HepG2 (cell line): Measurements from ENCODE around the gene GSDME. TPM values are rescaled to one million over a fixed set of nuclear protein-coding genes. Genes with fewer than 3 reads are reported as not detected.

ENCODE experiments used
- ATAC-seq: fragments of 200-7000 bp; cut with Tn5 transposase; 3 replicates; pipeline ENCODE4 v1.9.1; 2020; ENCODE audit warnings: mild to moderate bottlenecking, moderate library complexity
- BruUV-seq: library from RNA; stranded (reverse); fragments of 400-500 nt; replicated peaks from 2 replicates; lab custom pipeline; 2021; lab: Mats Ljungman, UMichigan
- CTCF ChIA-PET: fragments of 300-600 bp; formaldehyde crosslinking; extraction: SDS; loops from one replicate; lab custom pipeline; 2021; ENCODE audit warnings: low total read pairs, inconsistent platforms, low intra/inter-chr PET ratio; lab: Yijun Ruan, JAX
- POLR2A ChIA-PET: fragments of 350-600 bp; sonication (Branson Sonifier 250); formaldehyde crosslinking; loops from one replicate; lab custom pipeline; 2020; ENCODE audit warnings: antibody characterized with exemption, inconsistent platforms; lab: Yijun Ruan, JAX
- DNase-seq: peaks from one replicate; pipeline ENCODE4 v3.0.0-alpha.2; 2015; ENCODE audit warnings: low spot score
- FAIRE-seq: peaks from 3 replicates; lab custom pipeline; 2011; peaks lifted over from hg19 to GRCh38; lab: Jason Lieb, UNC
- H2AFZ ChIP-seq: one replicate; pipeline ENCODE4 v1.6.1; 2011; ENCODE audit warnings: low read length, inconsistent platforms
- H3K27ac ChIP-seq: fragments of 300-600 bp; 3 replicates; pipeline ENCODE4 v1.8.0; 2011; ENCODE audit warnings: mixed run types, mild to moderate bottlenecking, mixed read lengths, low read length, inconsistent platforms; ENCODE audit not compliant: insufficient read depth; ENCODE audit errors: extremely low read length
- H3K27me3 ChIP-seq, 2 experiments: fragments of 200-600 bp in 1 of 2; 2 replicates in 1 of 2; 3 replicates in 1 of 2; pipeline versions ENCODE4 v1.6.0 to v1.8.0; 2011; ENCODE audit warnings: low read length in 2 of 2, mild to moderate bottlenecking in 2 of 2, moderate library complexity in 2 of 2, inconsistent platforms in 1 of 2; ENCODE audit not compliant: insufficient read depth in 2 of 2, control insufficient read depth in 1 of 2
- H3K36me3 ChIP-seq, 2 experiments: fragments of 200-600 bp in 1 of 2; replicated peaks in 1 of 2; 2 replicates in 1 of 2; 3 replicates in 1 of 2; pipeline versions ENCODE4 v1.5.1 to v1.8.0; 2011; ENCODE audit warnings: low read length in 2 of 2, inconsistent platforms in 1 of 2; ENCODE audit not compliant: insufficient read depth in 2 of 2, control insufficient read depth in 1 of 2
- H3K4me1 ChIP-seq: 2 replicates; pipeline ENCODE4 v1.5.1; 2012; ENCODE audit warnings: low read length, inconsistent platforms; ENCODE audit not compliant: insufficient read depth
- H3K4me2 ChIP-seq: 2 replicates; pipeline ENCODE4 v1.6.0; 2011; ENCODE audit warnings: low read depth, low read length, inconsistent platforms
- H3K4me3 ChIP-seq, 3 experiments: fragments of 200-600 bp in 1 of 3; sonication (generic), shearing (Covaris generic) in 1 of 3; replicated peaks in 1 of 3; 2 replicates each; pipeline ENCODE4 v1.5.1; 2011 to 2016; ENCODE audit warnings: low read length in 3 of 3, inconsistent platforms in 2 of 3, low read depth in 2 of 3, mild to moderate bottlenecking in 2 of 3, control low read depth in 1 of 3, mixed read lengths in 1 of 3; ENCODE audit not compliant: insufficient read depth in 1 of 3
- H3K79me2 ChIP-seq: one replicate; pipeline ENCODE4 v1.6.1; 2011; ENCODE audit warnings: low read length, inconsistent platforms; ENCODE audit not compliant: insufficient read depth
- H3K9ac ChIP-seq: 2 replicates; pipeline ENCODE4 v1.6.0; 2011; ENCODE audit warnings: mild to moderate bottlenecking, low read depth, low read length, inconsistent platforms; ENCODE audit not compliant: insufficient read depth
- H3K9me3 ChIP-seq: 2 replicates; pipeline ENCODE4 v1.5.1; 2012; ENCODE audit warnings: mild to moderate bottlenecking, low read length
- H4K20me1 ChIP-seq: 2 replicates; pipeline ENCODE4 v1.6.0; 2011; ENCODE audit warnings: inconsistent platforms, mild to moderate bottlenecking, low read length, moderate library complexity; ENCODE audit not compliant: insufficient read depth
- ATF6 ChIP-seq: sonication (generic); formaldehyde crosslinking; conservative IDR thresholded peaks from 2 replicates; pipeline ENCODE4 v1.4.0; 2020; ENCODE audit warnings: missing genetic modification reagents
- ETV5 ChIP-seq: IDR thresholded peaks from 2 replicates; pipeline ENCODE4 v1.6.1; 2018; ENCODE audit warnings: missing biosample characterization, missing genetic modification reagents, inconsistent platforms, borderline replicate concordance
- KLF12 ChIP-seq: sonication (generic); formaldehyde crosslinking; IDR thresholded peaks from 2 replicates; pipeline ENCODE4 v1.4.0; 2020; ENCODE audit warnings: missing genetic modification reagents, borderline replicate concordance
- MED8 ChIP-seq: sonication (generic); formaldehyde crosslinking; IDR thresholded peaks from 2 replicates; pipeline ENCODE4 v1.8.1; 2023; ENCODE audit warnings: mild to moderate bottlenecking, missing genetic modification reagents; ENCODE audit not compliant: insufficient replicate concordance
- PRPF4 ChIP-seq: fragments of 200-400 bp; formaldehyde crosslinking; IDR thresholded peaks from 2 replicates; pipeline ENCODE4 v1.6.1; 2016; ENCODE audit warnings: low read length, low read depth; ENCODE audit not compliant: poor library complexity, severe bottlenecking
- SSRP1 ChIP-seq: IDR thresholded peaks from 2 replicates; pipeline ENCODE4 v1.6.1; 2016; ENCODE audit warnings: control low read depth
- ZNF790 ChIP-seq: sonication (generic); formaldehyde crosslinking; IDR thresholded peaks from 2 replicates; pipeline ENCODE4 v1.8.0; 2022; ENCODE audit warnings: missing genetic modification reagents, mild to moderate bottlenecking, borderline replicate concordance
- ZNF841 ChIP-seq: sonication (generic); formaldehyde crosslinking; IDR thresholded peaks from 2 replicates; pipeline ENCODE4 v1.8.1; 2023; ENCODE audit warnings: missing genetic modification reagents, borderline replicate concordance
- WGBS: methylation state at CpG from one replicate; pipeline ENCODE4 v1.1.6; 2017; ENCODE audit warnings: low lambda C conversion rate; 5-methylcytosine and 5-hydroxymethylcytosine counted together
- in situ Hi-C: cut with HindIII; loops from 2 replicates; pipeline ENCODE4 v1.10.0; 2017; ENCODE audit warnings: low pct_unique_long_range_greater_than_20kb; ENCODE audit not compliant: extremely low pct_ligation_motif_present
- intact Hi-C: fragments of 100-400 bp; cut with micrococcal nuclease; formaldehyde crosslinking; loops from one replicate; pipeline ENCODE4 v1.10.0; 2022; ENCODE audit not compliant: unreplicated experiment
- polyA plus RNA-seq, 8 experiments: library from polyadenylated mRNA; depleted of rRNA in 3 of 8; stranded (reverse) in 7 of 8; unstranded in 1 of 8; fragments of >200 nt; fragmentation: Illumina TruSeq in 4 of 8; extraction: Trizol in 4 of 8; gene quantifications; 2 replicates each; pipeline versions ENCODE4 v1.2.1 to v1.2.3, GENCODE V29; 2011 to 2016; ENCODE audit warnings: low read depth in 4 of 8, missing spikeins in 1 of 8, mixed read lengths in 1 of 8; ENCODE audit not compliant: insufficient read depth in 1 of 8
- total RNA-seq, 5 experiments: library from RNA; depleted of rRNA; stranded (reverse); fragments of >200 nt; fragmentation: Illumina TruSeq; extraction: Trizol; gene quantifications; 2 replicates each; pipeline ENCODE4 v1.2.3, GENCODE V29; 2016; ENCODE audit warnings: low read depth in 1 of 5
- TF ChIP-seq, protein P1 (sequence below), 2 experiments: sonication (generic) in 1 of 2; formaldehyde crosslinking in 1 of 2; IDR thresholded peaks; 2 replicates each; pipeline versions ENCODE4 v1.6.1 to v1.9.0; 2014 to 2022; ENCODE audit warnings: antibody characterized with exemption in 1 of 2, borderline replicate concordance in 1 of 2, inconsistent platforms in 1 of 2, low read depth in 1 of 2, missing genetic modification reagents in 1 of 2

Gene GSDME
- total and polyA plus RNA-seq, 2 of the 13 experiments (the other 11 are each of a cell fraction or from before 2014, with no cell fraction given) = 19.2 to 28.2 TPM

- ChIA-PET POLR2A (no interaction called here), CTCF (no interaction called here)
- ATAC-seq (no peak), FAIRE-seq (no peak), DNase-seq (no peak)
- TF ChIP-seq MED8 (CRISPR knock-in tag) (no peak), ETV5 (CRISPR knock-in tag) (no peak), KLF12 (CRISPR knock-in tag) (no peak), SSRP1 (no peak), ZNF841 (CRISPR knock-in tag) (no peak), ATF6 (no peak), PRPF4 (no peak), ZNF790 (CRISPR knock-in tag) (no peak)
- TF ChIP-seq, protein P1, sequence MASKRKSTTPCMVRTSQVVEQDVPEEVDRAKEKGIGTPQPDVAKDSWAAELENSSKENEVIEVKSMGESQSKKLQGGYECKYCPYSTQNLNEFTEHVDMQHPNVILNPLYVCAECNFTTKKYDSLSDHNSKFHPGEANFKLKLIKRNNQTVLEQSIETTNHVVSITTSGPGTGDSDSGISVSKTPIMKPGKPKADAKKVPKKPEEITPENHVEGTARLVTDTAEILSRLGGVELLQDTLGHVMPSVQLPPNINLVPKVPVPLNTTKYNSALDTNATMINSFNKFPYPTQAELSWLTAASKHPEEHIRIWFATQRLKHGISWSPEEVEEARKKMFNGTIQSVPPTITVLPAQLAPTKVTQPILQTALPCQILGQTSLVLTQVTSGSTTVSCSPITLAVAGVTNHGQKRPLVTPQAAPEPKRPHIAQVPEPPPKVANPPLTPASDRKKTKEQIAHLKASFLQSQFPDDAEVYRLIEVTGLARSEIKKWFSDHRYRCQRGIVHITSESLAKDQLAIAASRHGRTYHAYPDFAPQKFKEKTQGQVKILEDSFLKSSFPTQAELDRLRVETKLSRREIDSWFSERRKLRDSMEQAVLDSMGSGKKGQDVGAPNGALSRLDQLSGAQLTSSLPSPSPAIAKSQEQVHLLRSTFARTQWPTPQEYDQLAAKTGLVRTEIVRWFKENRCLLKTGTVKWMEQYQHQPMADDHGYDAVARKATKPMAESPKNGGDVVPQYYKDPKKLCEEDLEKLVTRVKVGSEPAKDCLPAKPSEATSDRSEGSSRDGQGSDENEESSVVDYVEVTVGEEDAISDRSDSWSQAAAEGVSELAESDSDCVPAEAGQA (IDR thresholded peaks at IDR 0.05; ENCODE audit: low read depth) = no peak
- TF ChIP-seq, protein P1 (CRISPR knock-in tag; IDR thresholded peaks at IDR 0.05; ENCODE audit: borderline replicate concordance) = no peak
- Histone ChIP-seq H3K27ac (no peak overlapping the region), H3K79me2 (no peaks in the 10 kb centered on the region), H3K36me3 (no peaks in the 10 kb centered on the region; a peak in 1 of 5 replicates), H3K9me3 (no peaks in the 10 kb centered on the region), H3K27me3 (no peaks in the 10 kb centered on the region), H3K9ac (no peak overlapping the region), H2AFZ (no peak overlapping the region), H4K20me1 (no peaks in the 10 kb centered on the region), H3K4me1 (no peaks in the 10 kb centered on the region), H3K4me3 (no peak overlapping the region), H3K4me2 (no peak overlapping the region)
- intact Hi-C loops (no loop called here), in situ Hi-C loops (no loop called here)
- no TSS peak for BruUV-seq
- 94% methylated on average over 11 of the region's 13 CpGs for WGBS
These were observed 32.6 kb downstream of the GSDME start for GRCh38 chr7:24724451-24725190.
